Testis (tissue), 3 donors: ENCODE results near the gene LCNL1. TPM values are rescaled to one million over a fixed set of nuclear protein-coding genes. Genes with fewer than 3 reads are reported as not detected.

Source experiments
- DNase-seq: peaks from one replicate; pipeline ENCODE4 v3.0.0-alpha.2; 2019
- H3K27ac ChIP-seq, 2 donors: fragments of 200-600 bp; sonication (generic); one replicate each; pipeline ENCODE4 v1.5.1; 2019
- H3K27me3 ChIP-seq: fragments of 200-600 bp; sonication (generic); one replicate; pipeline ENCODE4 v1.5.1; 2019
- H3K36me3 ChIP-seq: fragments of 200-600 bp; sonication (generic); one replicate; pipeline ENCODE4 v1.5.1; 2017; ENCODE audit warnings: low read depth; ENCODE audit errors: missing control alignments
- H3K4me1 ChIP-seq: fragments of 200-600 bp; sonication (generic); one replicate; pipeline ENCODE4 v1.5.1; 2019
- H3K4me3 ChIP-seq, 2 donors: fragments of 200-600 bp; sonication (generic); one replicate each; pipeline ENCODE4 v1.5.1; 2017 to 2019
- H3K9me3 ChIP-seq: fragments of 200-600 bp; sonication (generic); one replicate; pipeline ENCODE4 v1.5.1; 2017
- CTCF ChIP-seq, 3 experiments: fragments of 450-650 bp in 2 of 3; fragments of 200-600 bp in 1 of 3; sonication (generic) in 1 of 3; IDR thresholded peaks; one replicate each; pipeline ENCODE4 v1.5.1; 2016 to 2019; ENCODE audit warnings: antibody characterized with exemption in 3 of 3, mild to moderate bottlenecking in 2 of 3, moderate library complexity in 1 of 3
- POLR2A ChIP-seq: fragments of 450-650 bp; IDR thresholded peaks from one replicate; pipeline ENCODE4 v1.6.1; 2017; ENCODE audit warnings: antibody characterized with exemption, mild to moderate bottlenecking, moderate library complexity
- WGBS, 2 donors: methylation state at CpG; one replicate each; pipeline ENCODE4 v1.1.5; 2018; 5-methylcytosine and 5-hydroxymethylcytosine counted together
- intact Hi-C: fragments of 100-400 bp; cut with DNase I; formaldehyde crosslinking; loops from one replicate; pipeline ENCODE4 v1.15.1; 2023; ENCODE audit warnings: low total_unique reads
- polyA plus RNA-seq: library from polyadenylated mRNA; stranded (reverse); fragments of 350-450 nt; fragmentation: Illumina TruSeq; extraction: RNeasy Lipid Tissue Mini Kit (QIAGEN cat#74804); gene quantifications from one replicate; pipeline ENCODE4 v1.2.3, GENCODE V29; 2014; ENCODE audit warnings: low read depth, low replicate concordance; ENCODE audit not compliant: insufficient read depth
- total RNA-seq, 2 donors: library from RNA; depleted of rRNA; stranded (reverse); fragments of >200 nt; gene quantifications; one replicate each; pipeline ENCODE4 v1.2.3, GENCODE V29; 2016

Gene LCNL1
- total and polyA plus RNA-seq, 3 donors from 2014 or later = 17.5 to 131 (median 59.3) TPM

GRCh38 chr9:136950656-136951276 is 32.0 kb upstream of the LCNL1 start:
- TF ChIP-seq POLR2A (no peak), CTCF (IDR thresholded peaks at IDR 0.05) (no peak)
- WGBS, 2 donors = 26 to 61% methylated on average over 2 to 9 of the region's 9 CpGs
- intact Hi-C loops = no loop called here
- Histone ChIP-seq H3K27me3 (no peaks in the 10 kb centered on the region), H3K27ac (peak overlapping the region; percentile 70), H3K36me3 (no peaks in the 10 kb centered on the region), H3K4me3 (peak overlapping the region; percentile 61 to 75), H3K9me3 (no peaks in the 10 kb centered on the region), H3K4me1 (peaks cover 55% of the 10 kb centered on the region)
- no peak for DNase-seq

DNA sequence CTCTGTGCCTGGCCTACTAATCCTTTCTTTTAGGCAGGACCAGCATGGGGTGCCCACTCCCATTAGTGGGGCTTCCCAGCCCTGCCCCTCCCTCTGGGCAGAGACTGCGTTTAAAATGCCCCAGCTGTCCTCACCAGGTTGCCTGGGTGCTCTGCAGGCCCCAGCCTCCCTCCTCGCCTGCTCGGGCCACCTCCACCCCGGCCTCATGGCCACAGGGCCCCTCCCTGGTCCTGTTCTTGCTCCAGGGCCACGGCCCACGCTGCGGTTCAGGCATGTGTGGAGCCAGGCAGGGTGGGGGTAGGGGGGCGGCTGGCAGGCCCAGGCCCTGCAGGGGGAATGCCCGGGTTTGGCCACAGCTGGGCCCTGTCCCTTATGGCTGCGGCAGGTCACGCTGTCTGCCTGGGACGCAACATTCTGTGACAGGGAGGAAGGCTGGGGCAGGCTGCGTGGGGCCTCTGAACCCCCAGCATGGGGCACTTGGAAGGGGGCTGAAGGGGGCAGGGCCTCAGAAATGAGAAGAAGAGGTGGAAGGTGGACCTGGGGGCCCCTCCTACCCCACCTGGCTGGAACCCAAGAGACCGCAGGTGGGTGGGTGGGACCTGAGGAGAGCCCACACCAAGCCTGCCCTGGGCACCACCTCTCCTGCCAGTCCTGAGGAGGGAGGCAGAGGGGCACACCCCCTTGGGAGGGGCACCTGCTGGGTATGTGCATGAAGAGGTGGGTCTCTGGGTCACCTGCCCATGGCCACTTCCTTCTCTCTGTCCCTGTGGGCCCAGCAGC is 31.1 kb upstream of the LCNL1 start, which contains the start of gene LCN12:
Gene LCN12, plus strand, starts transcription at position 733 of the 780 bp plus-strand sequence. CDS start 55 bp downstream, outside the sequence.
- DNase-seq = no peak
- Histone ChIP-seq H3K9me3 (no peaks in the 10 kb centered on the region), H3K4me3 (peak within 1 kb of the TSS in 1 of 2 donors; percentile 5), H3K27me3 (no peaks in the 10 kb centered on the region), H3K27ac (peak within 1 kb of the TSS; percentile 70), H3K36me3 (no peaks in the 10 kb centered on the region), H3K4me1 (peaks cover 55% of the 10 kb centered on the region)
- TF ChIP-seq CTCF (IDR thresholded peaks at IDR 0.05) = no peak
- 47 to 50% methylated on average over 3 to 10 of the region's 14 CpGs for WGBS, 2 donors
- intact Hi-C loops = no loop called here

DNA sequence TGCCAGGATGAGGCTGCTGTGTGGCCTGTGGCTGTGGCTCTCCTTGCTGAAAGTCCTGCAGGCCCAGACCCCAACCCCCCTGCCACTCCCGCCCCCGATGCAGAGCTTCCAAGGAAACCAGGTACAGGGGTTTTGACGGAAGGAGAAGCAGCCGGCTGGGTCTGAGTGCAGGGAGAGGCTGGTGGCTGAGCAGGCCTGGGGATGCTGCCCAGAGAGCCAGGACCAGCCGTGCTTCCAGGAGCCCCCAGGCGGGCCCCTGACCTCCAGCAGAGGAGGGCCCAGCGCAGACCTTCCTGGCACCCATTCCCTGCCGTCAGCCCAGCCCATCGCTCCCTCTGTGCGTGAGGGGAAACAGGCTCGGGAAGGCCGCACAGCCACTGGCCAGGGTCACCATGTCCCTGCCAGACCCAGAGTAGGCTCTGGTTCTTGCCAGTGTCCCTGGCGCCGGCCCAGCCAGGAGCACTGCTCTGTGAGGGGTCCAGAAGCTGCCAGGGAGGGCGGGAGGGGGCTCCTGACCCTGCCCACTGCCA is 30.4 kb upstream of the LCNL1 start:
- no peak for TF ChIP-seq POLR2A
- no peak for TF ChIP-seq CTCF (IDR thresholded peaks at IDR 0.05)
- Histone ChIP-seq H3K36me3 (no peaks in the 10 kb centered on the region), H3K27ac (peak overlapping the region; percentile 65 to 70), H3K9me3 (no peaks in the 10 kb centered on the region), H3K4me3 (peak overlapping the region in 1 of 2 donors; percentile 5), H3K27me3 (no peaks in the 10 kb centered on the region), H3K4me1 (peaks cover 50% of the 10 kb centered on the region)
- no peak for DNase-seq
- 37 to 67% methylated on average over 4 to 9 of the region's 15 CpGs for WGBS, 2 donors
- intact Hi-C loops = no loop called here

GRCh38 chr9:136952876-136953770 is 29.7 kb upstream of the LCNL1 start:
- intact Hi-C loops = no loop called here
- Histone ChIP-seq H3K36me3 (no peaks in the 10 kb centered on the region), H3K27ac (peak overlapping the region; percentile 65 to 70), H3K27me3 (no peaks in the 10 kb centered on the region), H3K4me1 (peaks cover 43% of the 10 kb centered on the region), H3K4me3 (peak overlapping the region in 1 of 2 donors; percentile 5), H3K9me3 (no peaks in the 10 kb centered on the region)
- no peak for TF ChIP-seq CTCF (IDR thresholded peaks at IDR 0.05)
- TF ChIP-seq POLR2A = no peak
- WGBS, 2 donors = 87 to 90% methylated on average over 4 to 42 of the region's 44 CpGs
- no peak for DNase-seq
